Pancreas (tissue), 10 donors: ENCODE data around the gene LBHD2. TPM values are rescaled to one million over a fixed set of nuclear protein-coding genes. Genes with fewer than 3 reads are reported as not detected.

Experiments used
- ATAC-seq, 4 donors: fragments of 200-7000 bp; cut with Tn5 transposase; one replicate each; pipeline versions ENCODE4 v1.8.0 to v1.9.1; 2020; ENCODE audit warnings: mild to moderate bottlenecking in 4 of 4, moderate library complexity in 4 of 4
- DNase-seq, 6 donors: peaks; one replicate each; pipeline ENCODE4 v3.0.0-alpha.2; 2020
- FAIRE-seq: peaks from 2 replicates; lab custom pipeline; 2012; peaks lifted over from hg19 to GRCh38; lab: Jason Lieb, UNC
- H3K27ac ChIP-seq, 4 donors: fragments of 200-600 bp; sonication (generic); 1 replicate in 3 of 4; 2 replicates in 1 of 4; pipeline versions ENCODE4 v1.5.0 to v1.8.0; 2020
- H3K27me3 ChIP-seq, 4 donors: fragments of 200-600 bp; one replicate each; pipeline ENCODE4 v1.8.0; 2021
- H3K36me3 ChIP-seq, 3 donors: fragments of 200-600 bp; sonication (generic) in 1 of 3; one replicate each; pipeline versions ENCODE4 v1.5.0 to v1.8.0; 2020 to 2021
- H3K4me1 ChIP-seq, 3 donors: fragments of 200-600 bp; one replicate each; pipeline ENCODE4 v1.8.0; 2021
- H3K4me3 ChIP-seq, 4 donors: fragments of 200-600 bp; sonication (generic) in 2 of 4; one replicate each; pipeline versions ENCODE4 v1.5.0 to v1.8.0; 2020 to 2021
- H3K9me3 ChIP-seq, 4 donors: fragments of 200-600 bp; one replicate each; pipeline ENCODE4 v1.8.0; 2021
- WGBS, 2 donors: extraction: QIAGEN DNeasy Blood & Tissue Kit; methylation state at CpG; one replicate each; pipeline ENCODE4 v1.1.7; 2013; 5-methylcytosine and 5-hydroxymethylcytosine counted together
- intact Hi-C, 3 donors: fragments of 100-400 bp; cut with DNase I; formaldehyde crosslinking; loops; one replicate each; pipeline versions ENCODE4 v1.11.1 to v1.14.2; 2022
- polyA plus RNA-seq, 2 donors: library from polyadenylated mRNA; stranded (reverse); fragments of 200-250 nt; gene quantifications; one replicate each; pipeline ENCODE4 v1.2.3, GENCODE V29; 2013
- total RNA-seq, 6 donors: library from RNA; stranded (reverse); fragmentation: NEBNext Ultra II Directional in 4 of 6; extraction: Animal tissue kit (Norgen Biotek cat#: 25700) in 4 of 6; gene quantifications; one replicate each; pipeline versions ENCODE4 v1.2.1 to v1.2.4, GENCODE V29; 2021 to 2023
- TF ChIP-seq, protein P1 (sequence below), 4 donors: fragments of 200-600 bp; sonication (generic) in 3 of 4; IDR thresholded peaks; one replicate each; pipeline versions ENCODE4 v1.5.0 to v1.8.0; 2021; ENCODE audit warnings: antibody characterized with exemption in 4 of 4
- donor health status: healthy with polysubstance abuse.
- donor health status: DM: no; HTN: no; CAD: no; lungs with moderate emphysema.
- donor health status: DM: no; HTN: no; CAD: no.
- donor health status: control.
- donor health status: control.
- donor health status: Bipolar disorder and iron deficiency.
- donor health status: DM: yes; HTN: yes; CAD: no.
- donor health status: DM: no; HTN: no; CAD: no.
- donor health status: DM: no; HTN: no; CAD: no.
- donor health status: DM: yes; HTN: yes; CAD: no.

LBHD2 gene
- total and polyA plus RNA-seq, 8 donors: not detected

DNA sequence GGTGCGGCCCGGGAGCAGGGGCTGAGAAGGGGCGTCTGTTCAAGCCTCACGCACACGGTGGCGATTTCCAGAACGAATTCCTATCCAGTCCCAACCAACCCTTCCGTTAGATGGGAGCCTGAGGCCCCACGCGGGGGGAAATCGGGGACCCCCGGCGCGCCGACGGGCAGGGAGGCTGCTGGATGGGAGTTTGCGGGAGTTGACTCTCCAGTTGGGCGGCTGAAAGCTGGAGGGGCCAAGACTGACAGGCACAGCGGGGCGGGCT lies 20.3 kb downstream of the LBHD2 start:
- Histone ChIP-seq H3K9me3 (no peaks in the 10 kb centered on the region), H3K36me3 (no peaks in the 10 kb centered on the region), H3K4me1 (peaks cover 6 to 10% (median 9%) of the 10 kb centered on the region in 3 donors), H3K27ac (no peak overlapping the region), H3K4me3 (peak overlapping the region in 1 of 4 donors; percentile 22), H3K27me3 (no peaks in the 10 kb centered on the region)
- WGBS, 2 donors: 19 to 25% methylated on average over 19 to 20 of the region's 20 CpGs
- TF ChIP-seq, protein P1, sequence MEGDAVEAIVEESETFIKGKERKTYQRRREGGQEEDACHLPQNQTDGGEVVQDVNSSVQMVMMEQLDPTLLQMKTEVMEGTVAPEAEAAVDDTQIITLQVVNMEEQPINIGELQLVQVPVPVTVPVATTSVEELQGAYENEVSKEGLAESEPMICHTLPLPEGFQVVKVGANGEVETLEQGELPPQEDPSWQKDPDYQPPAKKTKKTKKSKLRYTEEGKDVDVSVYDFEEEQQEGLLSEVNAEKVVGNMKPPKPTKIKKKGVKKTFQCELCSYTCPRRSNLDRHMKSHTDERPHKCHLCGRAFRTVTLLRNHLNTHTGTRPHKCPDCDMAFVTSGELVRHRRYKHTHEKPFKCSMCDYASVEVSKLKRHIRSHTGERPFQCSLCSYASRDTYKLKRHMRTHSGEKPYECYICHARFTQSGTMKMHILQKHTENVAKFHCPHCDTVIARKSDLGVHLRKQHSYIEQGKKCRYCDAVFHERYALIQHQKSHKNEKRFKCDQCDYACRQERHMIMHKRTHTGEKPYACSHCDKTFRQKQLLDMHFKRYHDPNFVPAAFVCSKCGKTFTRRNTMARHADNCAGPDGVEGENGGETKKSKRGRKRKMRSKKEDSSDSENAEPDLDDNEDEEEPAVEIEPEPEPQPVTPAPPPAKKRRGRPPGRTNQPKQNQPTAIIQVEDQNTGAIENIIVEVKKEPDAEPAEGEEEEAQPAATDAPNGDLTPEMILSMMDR (IDR thresholded peaks at IDR 0.05): no peak
- no peak for DNase-seq
- intact Hi-C loops: loop anchor here in 2 of 3 donors (10.0 kb wide), 2 partner anchors 80 to 190 kb away; no protein-coding TSS in a partner anchor
- no peak for FAIRE-seq
- ATAC-seq: no peak

DNA sequence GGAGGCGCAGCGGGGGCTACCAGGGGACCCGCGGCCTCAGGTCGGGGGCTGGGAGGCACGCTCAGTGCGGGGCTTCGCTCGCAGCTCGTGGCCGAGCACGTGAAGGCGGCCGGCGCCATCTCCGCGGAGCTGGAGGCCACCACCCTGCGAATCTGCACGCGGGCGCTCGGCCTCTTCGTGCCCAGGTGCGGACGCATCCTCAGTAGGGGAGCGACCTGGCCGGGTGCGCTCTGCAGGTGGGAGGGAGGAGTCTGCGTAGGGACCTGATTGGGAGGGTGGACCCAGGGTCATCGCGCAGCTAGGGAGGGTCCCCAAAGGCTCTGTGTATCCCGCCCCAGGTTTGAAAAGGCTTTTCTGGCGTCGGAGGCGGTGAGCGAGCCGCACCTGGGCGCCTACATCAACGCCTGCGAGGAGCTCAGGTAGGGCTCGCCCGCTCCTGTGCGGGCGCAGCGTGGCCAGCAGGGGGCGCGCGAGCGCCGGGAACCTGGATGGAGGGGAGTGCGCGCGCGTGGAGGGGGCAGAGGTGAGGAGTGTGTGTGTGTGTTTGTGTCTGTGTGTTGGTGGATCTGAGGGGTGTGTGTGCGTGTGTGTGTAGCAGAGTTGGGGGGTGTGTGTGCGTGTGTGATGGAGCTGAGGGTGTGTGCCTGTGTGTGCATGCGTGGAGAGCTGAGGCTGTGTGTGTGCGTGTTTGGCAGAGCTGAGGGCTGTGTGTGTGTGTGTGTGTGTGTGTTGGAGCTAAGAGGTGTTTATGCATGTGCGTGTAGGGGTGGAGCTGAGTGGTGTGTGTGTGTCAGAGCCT lies 20.8 kb downstream of the LBHD2 start:
- H3K9me3 ChIP-seq: no peaks in the 10 kb centered on the region
- no peak overlapping the region for H3K27ac ChIP-seq
- peak; percentile 84 to 90 (median 88) for ATAC-seq

DNA sequence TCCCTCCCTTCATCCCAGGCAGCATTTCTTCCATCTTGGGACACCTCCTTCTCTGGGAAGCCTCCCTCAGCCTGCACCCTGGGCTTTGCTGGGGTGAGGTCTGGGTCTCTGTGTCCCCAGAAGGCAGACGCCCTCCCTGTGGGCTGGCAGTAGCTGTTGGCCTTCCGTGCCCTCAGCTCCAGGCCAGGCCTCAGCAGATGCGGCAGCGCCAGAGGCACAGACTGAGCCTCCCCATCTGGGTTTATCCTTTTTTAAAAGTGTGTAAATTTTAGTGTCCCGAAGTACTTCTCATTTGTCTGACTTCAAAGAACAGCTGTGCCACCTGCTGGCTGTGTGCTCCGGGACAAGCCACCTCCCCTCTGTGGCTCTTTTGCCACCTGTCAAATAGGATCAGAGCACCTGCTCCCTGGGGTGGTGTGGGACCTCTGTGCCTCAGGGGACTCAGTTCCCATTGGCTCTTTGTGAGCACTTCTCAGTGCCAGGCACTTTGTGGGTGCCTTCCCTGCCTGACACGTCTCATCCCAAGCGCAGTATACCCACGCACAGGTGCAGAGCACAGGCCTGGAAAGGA lies 21.7 kb downstream of the LBHD2 start:
- Histone ChIP-seq H3K36me3 (no peaks in the 10 kb centered on the region), H3K4me3 (no peak overlapping the region), H3K4me1 (peaks cover 5 to 8% (median 7%) of the 10 kb centered on the region in 3 donors), H3K27ac (no peak overlapping the region), H3K9me3 (no peaks in the 10 kb centered on the region), H3K27me3 (no peaks in the 10 kb centered on the region)
- TF ChIP-seq, protein P1 (IDR thresholded peaks at IDR 0.05): no peak
- DNase-seq: peak in 2 of 6 donors; percentile 32 to 40
- intact Hi-C loops: loop anchor here in 2 of 3 donors (10.0 kb wide), 2 partner anchors 79 to 189 kb away; no protein-coding TSS in a partner anchor
- WGBS, 2 donors: 53 to 65% methylated on average over 9 of the region's 9 CpGs
- no peak for ATAC-seq
- FAIRE-seq: no peak

More for the DNA sequence above, 20.8 kb downstream of the LBHD2 start:
- peaks cover under 1 to 5% (median 4%) of the 10 kb centered on the region in 3 donors for H3K4me1 ChIP-seq
- FAIRE-seq: no peak
- peak overlapping the region in 1 of 4 donors; percentile 22 for H3K4me3 ChIP-seq
- 5 to 9% methylated on average over 41 to 59 of the region's 59 CpGs for WGBS, 2 donors
- DNase-seq: peak; percentile 68 to 96 (median 84)
- no peaks in the 10 kb centered on the region for H3K27me3 ChIP-seq
- no peaks in the 10 kb centered on the region for H3K36me3 ChIP-seq
- TF ChIP-seq, protein P1 (IDR thresholded peaks at IDR 0.05): peak; percentile 90 to 92 (median 92)
- intact Hi-C loops: loop anchor here in 2 of 3 donors (10.0 kb wide), 2 partner anchors 80 to 190 kb away; no protein-coding TSS in a partner anchor

DNA sequence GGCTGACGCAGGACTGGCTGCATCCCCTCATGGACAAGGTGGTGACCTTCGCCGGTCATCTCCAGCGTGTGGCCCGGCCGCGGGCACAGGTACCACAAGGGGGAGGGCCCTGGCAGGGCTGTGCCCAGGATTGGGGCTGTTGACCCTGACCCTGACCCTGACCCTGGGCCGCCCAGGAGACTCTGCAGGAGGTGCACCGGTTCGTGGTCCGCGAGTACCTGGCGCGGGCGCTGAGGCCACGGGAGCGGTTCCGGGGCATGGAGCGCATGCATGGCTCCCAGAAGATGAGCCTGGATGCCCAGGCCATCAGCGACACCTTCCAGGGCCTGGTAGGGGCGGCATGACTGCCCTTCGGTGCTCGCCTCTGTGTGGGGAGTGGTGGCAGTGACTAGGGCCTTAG lies 23.4 kb downstream of the LBHD2 start:
- WGBS, 2 donors: 88 to 93% methylated on average over 20 to 23 of the region's 23 CpGs
- H3K9me3 ChIP-seq: no peaks in the 10 kb centered on the region
- H3K27me3 ChIP-seq: no peaks in the 10 kb centered on the region
- DNase-seq (peak in 1 of 6 donors; percentile 20), ATAC-seq (no peak), FAIRE-seq (no peak)
- no peak overlapping the region for H3K27ac ChIP-seq
- TF ChIP-seq, protein P1 (IDR thresholded peaks at IDR 0.05): no peak
- H3K4me1 ChIP-seq: peaks cover 19 to 23% (median 19%) of the 10 kb centered on the region in 3 donors
- intact Hi-C loops: loop anchor here in 2 of 3 donors (10.0 kb wide), 2 partner anchors 77 to 187 kb away; no protein-coding TSS in a partner anchor
- H3K36me3 ChIP-seq: no peaks in the 10 kb centered on the region
- H3K4me3 ChIP-seq: no peak overlapping the region
